KOPT-K1 (cell line): ENCODE data around the gene TAS1R2.

Experiments
- H3K27ac ChIP-seq: fragments of 200-600 bp; sonication (generic); 2 replicates; pipeline ENCODE4 v1.5.1; 2016; ENCODE audit warnings: antibody characterized with exemption, mild to moderate bottlenecking, low read depth, low read length; ENCODE audit not compliant: poor library complexity, severe bottlenecking
- H3K36me3 ChIP-seq: fragments of 200-600 bp; sonication (generic); 2 replicates; pipeline ENCODE4 v1.5.1; 2017; ENCODE audit warnings: antibody characterized with exemption, mild to moderate bottlenecking, low read length, moderate library complexity; ENCODE audit not compliant: insufficient read depth
- H3K9me3 ChIP-seq: fragments of 200-600 bp; sonication (generic); 2 replicates; pipeline ENCODE4 v1.5.1; 2017; ENCODE audit warnings: antibody characterized with exemption, low read length, mild to moderate bottlenecking; ENCODE audit not compliant: insufficient read depth, poor library complexity, severe bottlenecking

TAS1R2 gene

DNA sequence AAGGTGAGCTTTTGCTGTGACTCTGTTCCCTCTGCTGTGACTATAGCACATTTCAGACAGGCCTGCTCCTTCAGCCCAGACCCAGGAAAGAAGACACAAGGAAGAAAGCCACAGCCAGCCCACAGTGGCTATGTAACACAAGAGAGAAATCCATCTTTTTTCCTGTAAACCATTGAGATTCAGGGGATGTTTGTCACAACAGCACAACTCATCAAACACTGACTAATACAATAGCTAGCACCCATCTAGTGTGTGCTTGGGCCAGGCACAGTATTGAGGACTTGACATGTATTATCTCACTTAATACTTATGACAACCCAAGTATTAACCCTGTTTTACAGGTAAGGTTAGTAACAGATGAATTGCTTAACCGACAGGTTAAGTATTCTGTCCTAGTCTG is 29.8 kb downstream of the TAS1R2 start:
- Histone ChIP-seq H3K36me3 (no peaks in the 10 kb centered on the region), H3K27ac (no peak overlapping the region), H3K9me3 (peaks cover 41% of the 10 kb centered on the region)

DNA sequence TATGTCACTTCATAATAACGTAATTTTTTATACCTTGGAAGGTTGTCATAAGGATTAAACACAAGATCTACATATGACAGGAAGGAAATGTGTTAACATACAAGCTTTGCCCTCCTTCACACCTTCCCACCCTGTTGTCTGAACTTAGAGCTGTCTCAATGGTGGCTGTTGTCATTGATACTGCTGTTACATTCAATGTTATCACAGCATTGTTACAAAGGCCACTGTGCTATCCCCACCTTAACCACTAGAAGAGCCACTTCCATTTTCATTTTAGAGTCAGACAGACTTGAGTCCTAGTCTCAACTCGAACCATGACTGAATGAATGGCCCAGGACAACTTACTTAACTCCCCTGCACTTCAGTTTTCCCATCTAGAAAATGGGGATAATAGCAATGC is 31.2 kb downstream of the TAS1R2 start:
- no peaks in the 10 kb centered on the region for H3K36me3 ChIP-seq
- H3K27ac ChIP-seq, result no peak overlapping the region
- peaks cover 40% of the 10 kb centered on the region for H3K9me3 ChIP-seq

DNA sequence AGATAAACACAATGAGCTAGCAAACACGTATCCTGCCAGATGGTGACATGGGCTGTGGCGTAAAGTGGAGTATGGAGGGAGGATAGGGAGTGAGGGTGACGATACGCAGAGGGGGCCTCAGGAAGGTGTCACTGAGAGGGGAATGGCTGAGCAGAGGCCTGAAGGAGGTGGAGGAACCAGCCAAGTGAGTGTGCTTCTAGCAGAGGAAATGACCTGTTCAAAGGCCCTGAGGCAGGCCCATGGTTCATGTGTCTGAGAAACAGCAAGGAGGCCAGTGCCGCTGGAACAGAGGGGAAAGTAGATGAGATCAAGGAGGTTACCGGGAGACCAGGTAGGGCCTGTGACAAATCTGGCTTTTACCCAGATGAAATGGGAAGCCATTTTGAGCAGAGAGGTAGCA is 36.0 kb downstream of the TAS1R2 start:
- Histone ChIP-seq H3K27ac (no peak overlapping the region), H3K9me3 (peaks cover 11% of the 10 kb centered on the region), H3K36me3 (no peaks in the 10 kb centered on the region)

DNA sequence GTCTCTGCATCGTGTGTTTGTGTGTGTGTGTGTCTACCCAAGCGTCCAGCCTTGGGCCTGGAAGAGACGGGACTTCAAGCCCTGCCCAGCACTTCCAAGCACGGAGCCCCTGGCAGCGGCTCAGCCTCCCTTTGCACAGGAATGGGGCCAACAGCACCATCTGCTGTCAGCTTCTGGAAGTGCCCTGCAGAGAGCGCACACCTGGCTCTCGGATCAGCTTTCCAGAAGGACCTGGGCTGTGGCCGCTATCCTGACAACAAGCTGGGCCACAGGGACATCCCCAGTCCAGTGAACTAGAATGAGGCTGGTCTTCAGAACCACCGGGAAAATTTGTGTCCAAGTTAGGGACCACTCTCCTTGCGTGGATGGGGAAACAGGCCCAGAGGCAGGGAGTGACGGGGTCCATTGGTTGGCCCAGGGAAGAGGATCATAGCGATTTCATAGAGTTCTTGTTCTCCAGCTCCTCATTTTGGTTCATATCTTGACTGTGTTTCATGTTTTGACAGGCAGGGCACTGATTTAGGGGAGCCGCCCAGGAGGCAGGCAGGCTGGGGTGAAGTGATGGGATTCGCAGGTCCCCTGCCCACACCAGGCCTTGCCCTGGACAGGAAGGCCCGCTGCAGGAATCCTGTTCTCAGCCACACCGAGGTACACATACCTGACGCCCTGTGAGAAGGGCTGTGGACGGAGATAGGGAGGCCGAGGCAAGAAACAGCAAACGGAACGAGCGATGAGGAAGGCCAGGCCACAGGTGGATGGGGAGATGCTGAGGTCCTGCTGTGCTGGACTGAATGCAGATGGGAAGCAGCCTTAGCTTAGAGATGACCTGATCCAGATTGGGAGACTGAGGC is 38.4 kb downstream of the TAS1R2 start:
- no peaks in the 10 kb centered on the region for H3K36me3 ChIP-seq
- H3K9me3 ChIP-seq, result no peaks in the 10 kb centered on the region
- no peak overlapping the region for H3K27ac ChIP-seq

DNA sequence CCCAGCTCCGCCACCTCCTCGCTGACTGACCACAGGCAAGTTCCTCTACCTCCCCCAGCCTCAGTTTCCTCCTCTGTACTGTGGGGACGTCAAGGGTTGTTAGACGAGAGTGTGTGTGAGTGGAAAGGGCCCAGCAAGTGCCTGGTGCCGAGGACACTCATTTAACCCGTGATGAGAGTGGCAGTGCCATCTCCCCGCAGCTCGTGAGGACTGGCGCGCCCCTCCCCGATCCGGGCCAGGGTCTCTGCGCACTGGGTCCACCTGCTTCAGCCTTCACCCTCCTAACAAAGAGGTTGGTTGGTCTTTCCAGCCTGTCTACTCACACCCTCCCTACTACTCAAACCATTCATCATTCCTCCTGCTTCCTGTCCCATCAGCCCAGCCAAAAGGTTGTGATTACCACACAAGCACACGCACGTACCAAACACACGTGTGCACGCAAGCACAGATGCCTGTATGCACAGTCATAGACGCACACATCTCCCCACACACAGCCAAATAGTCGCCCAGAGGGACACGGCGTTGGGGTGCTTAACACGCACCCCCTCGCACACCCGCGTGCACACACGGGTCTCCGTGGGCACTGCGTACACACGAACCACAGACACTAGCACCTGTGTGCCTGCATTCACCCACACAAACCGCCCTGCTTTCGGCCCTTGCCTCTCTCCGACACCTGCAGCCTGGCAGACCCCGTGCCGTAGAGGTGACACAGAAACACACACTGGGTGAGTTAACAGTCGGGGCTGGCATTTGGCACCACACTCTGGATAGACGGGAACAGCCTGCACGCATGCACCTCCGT is 39.3 kb downstream of the TAS1R2 start:
- Histone ChIP-seq H3K27ac (no peak overlapping the region), H3K36me3 (no peaks in the 10 kb centered on the region), H3K9me3 (no peaks in the 10 kb centered on the region)

DNA sequence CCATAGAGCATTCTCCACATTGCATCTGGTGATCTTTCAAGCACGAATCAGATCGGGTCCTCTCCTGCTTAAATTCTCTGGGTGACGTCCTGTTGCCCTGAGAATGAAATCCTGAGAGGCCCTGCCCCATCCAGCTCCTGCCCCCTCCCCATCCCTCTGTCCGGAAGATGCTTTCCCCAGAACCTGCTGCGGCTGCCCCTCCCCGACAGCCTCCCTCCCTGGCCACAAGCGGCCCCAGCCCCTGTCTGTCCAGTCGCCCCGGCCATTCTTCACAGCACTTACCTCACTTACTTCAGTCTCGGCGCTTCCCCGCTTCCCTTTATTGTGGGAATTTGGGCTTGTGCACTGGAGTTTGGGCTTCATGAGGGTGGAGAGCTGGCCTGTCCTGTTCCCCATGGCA is 40.3 kb downstream of the TAS1R2 start:
- H3K9me3 ChIP-seq, result no peaks in the 10 kb centered on the region
- H3K36me3 ChIP-seq, result no peaks in the 10 kb centered on the region
- no peak overlapping the region for H3K27ac ChIP-seq

DNA sequence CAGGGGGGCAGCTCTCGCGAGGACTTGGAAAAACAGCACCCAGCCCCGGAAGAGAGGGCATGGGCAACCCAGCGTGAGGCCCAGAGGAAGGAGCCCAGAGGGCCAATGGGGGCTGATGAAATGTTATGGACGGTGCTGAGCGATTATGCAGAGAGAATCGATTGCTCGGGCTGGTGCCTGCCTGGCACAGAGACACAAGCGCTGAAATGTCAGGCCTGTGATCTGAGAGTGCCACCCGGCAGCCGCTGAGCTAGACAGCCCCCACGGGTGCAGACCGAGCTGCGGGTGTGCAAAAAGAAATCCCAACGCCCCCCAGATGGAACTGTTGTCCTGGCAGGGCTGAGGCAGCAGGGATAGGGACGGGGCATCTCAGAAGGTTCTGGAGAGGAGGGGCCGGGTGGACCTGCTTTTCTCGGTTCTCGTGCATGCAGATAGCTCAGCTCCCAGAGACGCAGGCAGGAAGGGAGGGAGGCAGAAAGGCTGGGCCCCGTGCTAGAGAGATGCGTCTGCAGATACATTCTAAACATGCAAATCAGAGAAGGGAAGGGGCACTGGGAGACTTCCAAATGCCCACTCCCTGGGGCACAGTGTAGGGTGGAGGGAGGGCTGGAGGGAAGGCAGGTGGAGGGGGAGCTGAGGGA is 41.5 kb downstream of the TAS1R2 start:
- H3K36me3 ChIP-seq, result no peaks in the 10 kb centered on the region
- no peaks in the 10 kb centered on the region for H3K9me3 ChIP-seq
- H3K27ac ChIP-seq, result no peak overlapping the region

DNA sequence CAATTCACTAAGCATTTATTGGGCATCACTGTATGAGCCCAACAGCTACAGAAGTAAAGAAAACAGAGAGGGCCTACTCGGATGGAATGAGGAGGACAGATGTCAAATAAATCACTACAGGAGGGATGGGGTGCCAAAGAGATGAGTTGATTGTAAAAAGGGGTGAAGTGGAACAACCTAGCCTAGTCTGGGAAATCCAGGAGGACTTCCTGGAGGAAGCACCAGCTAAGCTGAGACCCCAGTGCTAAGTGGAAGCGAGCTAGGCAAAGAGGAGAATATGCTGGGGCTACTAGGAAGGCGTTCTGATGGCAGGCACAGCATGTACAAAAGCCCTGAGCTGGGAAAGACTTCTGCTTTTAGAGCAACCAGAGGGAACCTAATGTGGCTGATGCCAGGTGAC is 42.1 kb downstream of the TAS1R2 start:
- H3K36me3 ChIP-seq, result no peaks in the 10 kb centered on the region
- no peaks in the 10 kb centered on the region for H3K9me3 ChIP-seq
- H3K27ac ChIP-seq, result no peak overlapping the region

DNA sequence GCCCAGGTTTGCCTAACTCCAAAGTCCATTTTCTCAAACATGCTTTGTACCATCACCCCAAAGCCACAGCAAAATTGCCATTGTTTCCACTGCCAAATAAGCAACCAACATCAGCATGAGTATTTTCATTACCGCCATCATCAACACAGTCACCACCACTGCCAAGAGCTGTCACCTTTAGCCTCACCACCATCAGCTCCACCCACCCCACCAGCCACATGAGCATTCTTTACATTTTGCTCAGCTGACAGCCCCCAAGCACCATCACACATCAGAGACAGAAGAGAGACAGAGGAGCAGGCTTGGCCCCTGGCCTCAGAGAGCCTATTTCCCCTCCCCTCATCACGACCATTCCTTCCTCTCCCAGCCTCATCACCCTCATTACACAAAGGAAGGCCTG is 42.7 kb downstream of the TAS1R2 start:
- Histone ChIP-seq H3K9me3 (no peaks in the 10 kb centered on the region), H3K27ac (no peak overlapping the region), H3K36me3 (no peaks in the 10 kb centered on the region)

DNA sequence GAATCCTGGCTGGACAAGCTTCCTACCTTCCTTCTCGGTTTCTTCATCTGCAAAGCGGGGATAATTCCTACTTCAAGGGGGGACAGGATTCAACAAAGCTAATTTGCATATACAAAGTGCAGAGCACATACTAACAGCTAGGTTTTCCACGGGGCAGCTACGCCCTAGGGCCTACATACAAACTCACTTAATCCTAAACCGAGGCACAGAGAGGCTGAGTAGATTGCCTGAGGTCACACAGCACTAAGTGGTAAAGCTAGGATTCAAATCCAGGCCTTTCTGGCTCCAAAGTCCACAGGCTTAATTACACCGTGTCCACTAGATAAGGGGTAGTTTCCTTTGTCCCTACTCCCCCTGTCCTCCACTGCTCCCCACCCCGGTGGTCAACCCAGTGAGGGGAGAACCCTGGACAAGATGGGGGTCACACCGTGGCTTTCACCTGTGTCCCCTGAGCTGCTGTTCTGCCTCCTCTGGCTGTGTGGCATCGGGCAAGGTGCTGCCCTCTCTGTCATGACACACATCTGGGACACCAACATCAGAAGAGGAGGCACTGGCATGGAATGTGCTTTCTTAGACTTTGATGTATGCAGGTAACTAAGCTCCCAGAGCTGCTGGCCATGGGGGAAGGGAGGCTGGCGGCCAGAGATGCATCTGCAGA is 44.5 kb downstream of the TAS1R2 start:
- Histone ChIP-seq H3K27ac (no peak overlapping the region), H3K9me3 (no peaks in the 10 kb centered on the region), H3K36me3 (no peaks in the 10 kb centered on the region)

DNA sequence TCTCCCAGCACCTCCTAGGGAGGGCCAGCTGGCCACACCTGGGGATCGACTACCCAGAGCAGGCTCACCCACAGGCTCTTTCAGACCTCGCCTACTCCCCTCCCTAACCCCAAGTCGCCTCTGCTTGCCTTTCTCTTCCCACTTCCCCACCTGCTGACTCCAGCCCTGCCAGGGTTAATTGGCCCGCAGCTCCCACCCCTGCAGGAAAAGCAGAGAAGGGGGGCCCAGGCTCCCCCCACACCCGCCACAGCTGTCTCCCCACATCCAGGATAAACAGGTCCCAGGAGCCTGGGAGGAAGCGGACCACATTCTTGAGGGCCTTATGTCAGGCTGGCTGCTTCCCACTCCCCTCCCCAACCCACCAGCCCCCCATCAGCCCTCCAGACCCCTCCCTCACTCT is 45.0 kb downstream of the TAS1R2 start:
- H3K27ac ChIP-seq, result no peak overlapping the region
- no peaks in the 10 kb centered on the region for H3K9me3 ChIP-seq
- no peaks in the 10 kb centered on the region for H3K36me3 ChIP-seq

DNA sequence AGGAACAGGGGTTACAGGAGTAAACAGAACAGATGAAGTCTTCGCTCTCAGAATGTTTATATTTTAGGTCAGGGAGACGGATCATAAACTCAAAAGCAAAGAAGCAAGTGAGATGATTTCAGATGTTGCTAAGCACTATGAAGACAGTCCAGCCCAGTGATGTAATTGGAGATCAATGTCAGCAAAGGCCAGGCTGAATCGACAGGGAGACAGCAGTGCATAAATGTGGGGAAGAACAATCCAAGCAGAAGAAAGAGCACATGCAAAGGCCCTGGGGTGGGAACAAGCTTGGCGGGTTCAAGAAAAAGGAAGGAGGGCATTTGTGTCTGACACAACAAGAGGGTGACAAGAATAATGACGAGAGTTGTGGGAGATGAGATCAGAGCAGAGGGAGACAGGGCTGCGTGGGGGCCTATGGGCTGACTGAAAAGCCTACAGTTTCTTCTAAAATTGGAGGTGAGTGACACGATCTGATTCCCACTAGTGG is 47.0 kb downstream of the TAS1R2 start:
- Histone ChIP-seq H3K36me3 (no peaks in the 10 kb centered on the region), H3K27ac (no peak overlapping the region), H3K9me3 (no peaks in the 10 kb centered on the region)

DNA sequence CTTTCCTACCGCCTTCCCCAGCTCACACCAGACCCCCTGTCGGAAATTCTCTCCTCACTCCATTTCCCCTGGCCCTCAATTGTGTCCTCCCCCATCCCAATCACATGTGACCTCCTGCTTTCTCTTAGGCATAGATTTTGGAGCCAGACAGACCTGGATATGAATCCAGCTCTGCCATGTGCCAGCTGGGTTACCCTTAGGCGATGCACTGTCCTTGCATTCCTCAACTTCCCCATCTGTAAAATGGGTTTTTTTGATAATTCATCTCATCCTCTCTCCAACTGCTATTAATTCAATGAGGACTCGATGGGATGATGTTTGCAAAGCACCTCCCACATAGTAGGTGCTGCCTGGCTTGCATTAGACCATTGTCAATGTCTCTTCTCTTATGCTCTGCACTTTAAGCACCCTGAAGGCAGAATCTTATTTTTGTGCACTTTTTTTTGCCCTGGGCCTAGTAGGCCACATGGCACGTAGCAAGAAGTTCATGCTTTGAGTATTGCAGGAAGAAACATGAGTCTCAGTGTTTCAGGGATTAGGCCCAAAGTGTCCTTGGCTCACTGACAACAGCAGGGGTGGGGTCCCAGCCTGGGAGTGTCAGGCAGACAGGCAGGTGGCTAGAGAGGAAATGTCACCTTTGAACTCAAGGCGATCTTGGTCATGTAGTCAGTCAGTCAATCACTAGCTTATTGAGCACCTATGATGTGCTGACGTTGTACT is 47.6 kb downstream of the TAS1R2 start:
- Histone ChIP-seq H3K36me3 (no peaks in the 10 kb centered on the region), H3K27ac (no peak overlapping the region), H3K9me3 (no peaks in the 10 kb centered on the region)
